Effector memory CD8-positive, alpha-beta T cell (primary cell): ENCODE measurements around the gene RFWD3.

Experiments
- ATAC-seq: fragments of 150-1000 bp; cut with Tn5 transposase; replicated peaks from 2 replicates; pipeline ENCODE4 v1.10.0; 2021; ENCODE audit warnings: mild to moderate bottlenecking, moderate library complexity
- DNase-seq, 3 experiments: peaks; one replicate each; pipeline ENCODE4 v3.0.0; 2021
- H3K27ac Mint-ChIP-seq, 2 donors: one replicate each; pipeline ENCODE4 v1.8.0; 2022; ENCODE audit warnings: mild to moderate bottlenecking in 2 of 2, mixed read lengths in 2 of 2, moderate library complexity in 2 of 2
- H3K27me3 Mint-ChIP-seq, 2 donors: one replicate each; pipeline ENCODE4 v1.8.0; 2022; ENCODE audit warnings: mixed read lengths in 2 of 2
- H3K36me3 Mint-ChIP-seq: one replicate; pipeline ENCODE4 v1.8.0; 2022; ENCODE audit warnings: mild to moderate bottlenecking, moderate library complexity, mixed read lengths; ENCODE audit not compliant: insufficient read depth
- H3K4me1 Mint-ChIP-seq, 2 donors: one replicate each; pipeline ENCODE4 v1.8.0; 2022; ENCODE audit warnings: low read depth in 2 of 2, mixed read lengths in 2 of 2
- H3K4me3 Mint-ChIP-seq, 2 donors: one replicate each; pipeline ENCODE4 v1.8.0; 2022; ENCODE audit warnings: mild to moderate bottlenecking in 2 of 2, mixed read lengths in 2 of 2, moderate library complexity in 2 of 2
- H3K9me3 Mint-ChIP-seq, 2 donors: one replicate each; pipeline ENCODE4 v1.8.0; 2022; ENCODE audit warnings: mixed read lengths in 2 of 2

RFWD3 gene

DNA sequence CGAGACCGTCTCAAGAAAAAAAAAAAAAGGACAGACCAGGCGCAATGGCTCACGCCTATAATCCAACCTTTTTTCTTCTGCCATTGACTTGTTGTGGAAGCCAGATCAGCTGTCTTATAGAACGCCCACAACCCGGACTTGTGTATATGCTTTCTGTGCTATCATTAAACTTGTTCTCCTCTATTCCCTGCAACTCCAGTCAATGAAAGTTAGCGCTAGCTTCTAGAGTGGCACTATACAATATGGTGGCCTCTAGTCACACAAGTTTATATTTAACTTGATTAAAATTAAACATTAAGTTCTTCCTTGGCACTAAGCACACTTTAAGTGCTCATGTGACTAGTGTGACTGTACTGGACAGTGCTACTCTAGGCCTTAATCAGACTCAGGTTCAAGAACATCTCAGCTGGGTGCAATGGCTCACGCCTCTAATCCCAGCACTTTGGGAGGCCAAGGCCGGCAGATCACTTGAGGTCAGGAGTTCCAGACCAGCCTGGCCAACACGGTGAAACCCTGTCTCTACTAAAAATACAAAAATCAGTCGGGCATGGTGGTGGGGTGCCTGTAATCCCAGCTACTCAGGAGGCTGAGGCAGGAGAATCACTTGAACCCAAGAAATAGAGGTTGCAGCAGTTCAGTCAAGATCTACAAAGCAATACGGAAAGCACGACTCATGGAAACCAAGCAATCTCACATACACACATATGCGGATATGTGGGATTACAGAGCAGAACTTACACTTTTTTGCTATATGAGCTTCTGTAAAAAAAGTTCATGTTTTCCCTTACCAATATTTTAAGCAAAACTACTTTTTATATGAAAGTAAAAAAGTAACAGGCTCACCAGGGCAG, 41.0 kb downstream of the RFWD3 start:
- Mint-ChIP-seq H3K27ac (peak overlapping the region; percentile 6 to 44), H3K36me3 (peaks cover 81% of the 10 kb centered on the region), H3K4me1 (peaks cover 6 to 10% of the 10 kb centered on the region in 2 donors), H3K9me3 (no peaks in the 10 kb centered on the region), H3K4me3 (no peak overlapping the region), H3K27me3 (no peaks in the 10 kb centered on the region)
- no peak for ATAC-seq
- DNase-seq = no peak

DNA sequence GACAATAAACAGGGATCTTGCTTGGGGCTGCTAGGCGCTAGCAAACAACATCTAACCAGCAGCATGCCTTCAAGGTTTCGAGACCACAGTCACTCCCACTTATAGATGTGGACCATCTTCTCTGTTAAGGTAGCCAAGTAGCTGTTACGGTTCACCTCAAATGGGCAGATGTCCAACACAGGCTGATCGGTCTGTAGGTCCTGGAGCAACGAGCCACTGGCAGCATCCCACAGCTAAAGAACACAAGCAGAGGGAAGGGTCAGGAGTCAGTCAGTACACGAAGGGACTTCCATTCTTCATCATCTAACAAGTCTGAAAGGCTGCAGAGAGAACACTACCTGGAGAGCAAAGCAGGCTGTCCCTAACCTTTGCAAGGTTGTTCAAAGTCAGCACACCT, 42.8 kb downstream of the RFWD3 start:
- Mint-ChIP-seq H3K9me3 (no peaks in the 10 kb centered on the region), H3K4me1 (peaks cover 6 to 10% of the 10 kb centered on the region in 2 donors), H3K27me3 (no peaks in the 10 kb centered on the region), H3K36me3 (peaks cover 73% of the 10 kb centered on the region), H3K27ac (no peak overlapping the region), H3K4me3 (no peak overlapping the region)
- ATAC-seq (no peak), DNase-seq (no peak)

DNA sequence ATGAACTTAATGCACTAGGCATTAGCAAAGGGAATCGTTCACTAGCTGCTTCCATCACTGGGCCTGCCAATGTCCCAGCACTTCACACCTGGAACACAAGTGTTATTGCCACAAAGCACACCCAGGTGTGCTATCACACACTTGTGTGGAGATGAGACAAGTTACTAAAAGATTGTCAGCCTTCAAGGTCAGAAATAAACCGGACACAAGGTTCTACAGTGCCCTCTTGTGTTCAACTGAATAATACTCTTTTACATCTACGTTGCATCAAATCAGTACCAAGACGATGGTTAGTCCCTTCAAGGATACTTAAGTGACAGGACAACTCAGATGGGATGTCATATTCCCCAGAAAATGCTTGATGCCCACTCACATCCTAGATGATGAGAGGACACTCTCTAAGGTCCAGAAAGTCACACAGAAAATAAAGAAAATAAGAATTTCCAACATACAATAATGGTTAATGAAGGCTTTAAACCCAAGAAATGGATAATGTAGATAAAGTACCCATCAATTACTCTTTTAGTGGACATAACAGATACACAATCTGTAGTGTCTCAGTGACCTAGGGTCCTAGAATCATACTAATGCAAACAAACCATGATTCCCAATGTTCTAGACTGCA, 43.4 kb downstream of the RFWD3 start:
- Mint-ChIP-seq H3K4me3 (no peak overlapping the region), H3K4me1 (peaks cover 6 to 10% of the 10 kb centered on the region in 2 donors), H3K9me3 (no peaks in the 10 kb centered on the region), H3K27me3 (no peaks in the 10 kb centered on the region), H3K36me3 (peaks cover 68% of the 10 kb centered on the region), H3K27ac (peak overlapping the region in 1 of 2 donors; percentile 50)
- DNase-seq = peak in 1 of 3 experiments; percentile 11
- peak; percentile 65 for ATAC-seq

DNA sequence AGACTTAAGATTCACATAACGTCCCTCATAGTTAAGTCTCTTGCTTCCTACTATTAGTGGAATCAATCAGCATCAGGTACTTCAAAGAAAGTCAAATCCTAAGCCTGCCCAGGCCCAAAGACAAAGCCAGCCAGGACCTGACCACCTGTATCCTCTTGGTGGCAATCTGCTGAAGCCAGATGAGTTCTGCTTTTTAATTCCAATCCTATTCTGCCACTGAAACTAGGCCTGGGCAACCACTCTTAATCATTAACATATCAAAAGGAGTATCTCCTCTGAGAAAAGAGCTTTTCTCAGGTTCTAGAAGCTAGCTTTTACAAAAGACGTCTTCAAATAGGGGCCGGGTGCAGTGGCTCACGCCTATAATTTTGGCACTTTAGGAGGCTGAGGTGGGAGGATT, 44.7 kb downstream of the RFWD3 start:
- H3K9me3 Mint-ChIP-seq = no peaks in the 10 kb centered on the region
- DNase-seq (no peak), ATAC-seq (no peak)
- H3K4me1 Mint-ChIP-seq = peaks cover 6% of the 10 kb centered on the region in 2 donors
- H3K36me3 Mint-ChIP-seq = peaks cover 56% of the 10 kb centered on the region
- no peak overlapping the region for H3K27ac Mint-ChIP-seq
- H3K4me3 Mint-ChIP-seq = no peak overlapping the region
- no peaks in the 10 kb centered on the region for H3K27me3 Mint-ChIP-seq

DNA sequence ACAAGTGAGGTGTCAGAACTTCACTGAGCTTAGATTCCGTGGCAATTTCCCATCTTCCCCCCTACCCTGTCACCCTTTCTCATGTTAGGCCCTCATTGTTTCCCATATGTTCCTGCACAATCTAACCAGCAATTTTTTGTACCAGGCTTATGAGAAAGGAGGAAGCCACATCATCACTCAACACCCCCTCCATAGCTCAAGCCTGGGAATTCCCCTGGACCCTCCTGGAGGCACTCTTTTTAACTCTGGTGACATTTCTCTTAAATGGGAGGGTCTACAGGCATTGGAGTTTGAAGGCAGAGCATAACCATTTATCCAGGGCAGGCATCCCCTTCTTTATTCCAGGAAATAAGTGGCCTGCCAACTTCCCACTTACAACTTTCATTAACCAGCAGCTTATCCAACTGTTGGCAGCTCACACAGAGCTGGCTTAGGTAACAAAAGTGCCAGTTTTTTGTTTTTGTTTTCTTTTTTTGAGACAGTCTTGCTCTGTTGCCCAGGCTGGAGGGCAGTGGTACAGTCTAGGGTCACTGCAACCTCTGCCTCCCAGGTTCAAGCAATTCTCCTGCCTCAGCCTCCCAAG, 49.4 kb downstream of the RFWD3 start:
- ATAC-seq (no peak), DNase-seq (no peak)
- H3K9me3 Mint-ChIP-seq = no peaks in the 10 kb centered on the region
- peak overlapping the region in 1 of 2 donors; percentile 31 for H3K27ac Mint-ChIP-seq
- H3K36me3 Mint-ChIP-seq = peaks cover 22% of the 10 kb centered on the region
- H3K27me3 Mint-ChIP-seq = no peaks in the 10 kb centered on the region
- H3K4me3 Mint-ChIP-seq = no peak overlapping the region
- no peaks in the 10 kb centered on the region for H3K4me1 Mint-ChIP-seq

DNA sequence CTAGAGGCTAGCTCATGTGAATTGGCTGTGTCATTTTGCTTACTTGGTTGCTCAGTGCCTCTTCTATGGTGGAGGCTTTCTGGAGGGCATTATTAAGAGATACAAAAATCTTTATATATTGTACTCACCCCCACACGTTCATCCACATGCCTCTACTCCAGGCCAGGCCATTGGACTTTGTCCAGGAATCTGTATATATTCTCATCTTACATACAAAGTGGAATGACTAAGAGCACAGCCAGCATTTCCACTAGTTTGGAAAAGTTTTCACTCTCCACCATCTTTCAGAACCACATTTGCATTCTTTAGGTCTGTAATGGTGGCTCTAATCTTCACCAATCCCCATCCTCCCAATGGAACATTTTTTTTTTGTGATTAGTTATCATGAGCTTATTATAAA, 55.0 kb downstream of the RFWD3 start:
- Mint-ChIP-seq H3K27me3 (no peaks in the 10 kb centered on the region), H3K4me1 (peaks cover 4 to 13% of the 10 kb centered on the region in 2 donors), H3K27ac (peak overlapping the region in 1 of 2 donors; percentile 44), H3K9me3 (no peaks in the 10 kb centered on the region), H3K36me3 (peaks cover 12% of the 10 kb centered on the region), H3K4me3 (no peak overlapping the region)
- DNase-seq (no peak), ATAC-seq (no peak)

DNA sequence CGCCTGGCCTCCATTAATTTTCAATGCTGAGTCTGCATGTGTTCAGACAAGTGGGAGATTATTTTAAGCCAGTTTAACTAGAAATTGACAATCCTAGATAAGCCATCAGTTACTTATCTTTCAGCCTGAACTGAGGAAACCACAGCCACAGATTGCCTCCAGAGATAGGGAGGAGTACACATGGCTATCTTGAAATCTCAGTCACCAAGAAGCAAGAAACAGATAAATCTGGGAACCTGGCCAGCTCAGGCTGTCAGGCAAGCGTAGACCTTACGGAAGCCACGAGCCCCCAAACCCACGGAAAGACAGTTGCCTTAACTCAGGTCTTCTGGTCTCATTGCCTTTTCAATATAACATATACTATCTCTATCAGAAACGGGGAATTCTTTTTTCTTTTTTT, 57.7 kb downstream of the RFWD3 start:
- peaks cover 28 to 31% of the 10 kb centered on the region in 2 donors for H3K4me1 Mint-ChIP-seq
- H3K27me3 Mint-ChIP-seq = no peaks in the 10 kb centered on the region
- peak overlapping the region; percentile 22 to 59 for H3K4me3 Mint-ChIP-seq
- H3K27ac Mint-ChIP-seq = peak overlapping the region in 1 of 2 donors; percentile 53
- no peaks in the 10 kb centered on the region for H3K9me3 Mint-ChIP-seq
- DNase-seq (peak; percentile 15 to 41 (median 36)), ATAC-seq (peak; percentile 30)
- peaks cover 19% of the 10 kb centered on the region for H3K36me3 Mint-ChIP-seq

DNA sequence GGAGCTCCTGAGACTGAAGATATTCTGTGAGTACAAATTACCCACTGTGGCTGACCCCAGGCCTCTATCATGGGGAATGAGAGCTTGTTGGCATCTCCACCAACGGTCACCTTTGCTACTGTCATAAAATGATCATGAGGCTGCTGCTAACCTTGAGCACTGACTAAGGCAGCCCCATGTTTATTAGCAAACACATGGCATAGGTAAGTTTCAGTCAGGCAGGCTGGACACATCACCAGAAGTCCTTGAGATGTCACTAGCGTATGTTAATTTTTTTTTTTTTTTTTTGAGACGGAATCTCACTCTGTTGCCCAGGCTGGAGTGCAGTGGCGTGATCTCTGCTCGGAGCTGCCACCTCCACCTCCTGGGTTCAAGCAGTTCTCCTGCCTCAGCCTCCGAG, 58.3 kb downstream of the RFWD3 start:
- Mint-ChIP-seq H3K27ac (no peak overlapping the region), H3K27me3 (no peaks in the 10 kb centered on the region), H3K4me1 (peaks cover 34 to 36% of the 10 kb centered on the region in 2 donors), H3K4me3 (peak overlapping the region; percentile 22 to 59), H3K9me3 (no peaks in the 10 kb centered on the region), H3K36me3 (peaks cover 23% of the 10 kb centered on the region)
- ATAC-seq (no peak), DNase-seq (no peak)

DNA sequence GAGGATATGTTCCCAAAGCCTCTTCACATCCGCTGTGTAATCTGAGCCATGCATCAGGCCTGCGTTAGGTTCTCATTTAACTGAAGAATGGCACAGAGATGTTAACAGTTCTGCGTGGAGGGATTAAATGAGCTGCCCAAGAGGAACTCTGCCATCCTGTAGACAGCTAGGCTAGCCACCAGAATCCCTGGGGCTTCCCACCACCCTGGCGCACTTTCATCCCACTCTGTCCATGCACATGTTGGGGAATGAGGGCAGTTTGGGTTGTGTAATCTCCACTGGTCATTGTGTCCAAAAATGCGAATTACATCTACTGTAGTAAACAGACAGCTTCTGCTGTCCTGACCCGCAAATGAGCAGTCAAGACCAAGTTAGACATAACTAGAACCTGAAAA, 58.7 kb downstream of the RFWD3 start:
- H3K36me3 Mint-ChIP-seq = peaks cover 23% of the 10 kb centered on the region
- peaks cover 36 to 37% of the 10 kb centered on the region in 2 donors for H3K4me1 Mint-ChIP-seq
- peak overlapping the region; percentile 10 to 97 for H3K4me3 Mint-ChIP-seq
- ATAC-seq = no peak
- no peaks in the 10 kb centered on the region for H3K27me3 Mint-ChIP-seq
- peak overlapping the region in 1 of 2 donors; percentile 97 for H3K27ac Mint-ChIP-seq
- no peak for DNase-seq
- no peaks in the 10 kb centered on the region for H3K9me3 Mint-ChIP-seq

DNA sequence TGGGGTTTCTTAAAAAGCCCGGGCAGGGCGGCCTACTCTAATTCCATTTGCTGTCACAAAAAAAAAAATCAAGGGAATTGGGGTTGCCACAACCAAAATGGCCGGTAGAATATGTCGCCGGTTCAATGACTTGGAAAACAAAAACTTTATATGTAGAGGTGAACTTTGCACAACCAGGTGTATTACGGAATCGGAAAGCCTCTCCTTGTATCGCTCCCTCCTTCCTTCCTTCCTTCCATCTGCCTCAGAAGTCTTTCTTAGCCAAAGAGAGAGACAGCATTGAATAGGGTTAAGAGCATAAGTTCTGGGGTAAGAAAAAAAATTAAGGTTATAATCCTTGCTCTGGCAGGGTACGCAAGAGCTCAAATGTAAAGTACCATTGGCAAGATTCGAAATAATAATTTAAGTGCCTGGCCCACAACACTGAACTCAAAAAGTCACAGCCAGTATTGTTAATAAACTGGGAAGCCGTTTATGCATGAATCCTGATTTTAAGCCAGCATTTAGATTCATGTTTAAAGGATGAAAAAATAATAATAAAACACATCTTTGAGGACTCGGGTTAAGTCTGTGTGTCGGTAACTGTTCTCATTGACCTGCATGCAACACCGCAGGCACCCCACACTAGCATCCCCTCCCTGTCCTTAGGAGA, 59.2 kb downstream of the RFWD3 start:
- no peaks in the 10 kb centered on the region for H3K27me3 Mint-ChIP-seq
- no peak for ATAC-seq
- peaks cover 40 to 42% of the 10 kb centered on the region in 2 donors for H3K4me1 Mint-ChIP-seq
- no peak for DNase-seq
- H3K36me3 Mint-ChIP-seq = peaks cover 25% of the 10 kb centered on the region
- no peaks in the 10 kb centered on the region for H3K9me3 Mint-ChIP-seq
- H3K27ac Mint-ChIP-seq = peak overlapping the region; percentile 95 to 97
- peak overlapping the region; percentile 97 to 99 for H3K4me3 Mint-ChIP-seq

DNA sequence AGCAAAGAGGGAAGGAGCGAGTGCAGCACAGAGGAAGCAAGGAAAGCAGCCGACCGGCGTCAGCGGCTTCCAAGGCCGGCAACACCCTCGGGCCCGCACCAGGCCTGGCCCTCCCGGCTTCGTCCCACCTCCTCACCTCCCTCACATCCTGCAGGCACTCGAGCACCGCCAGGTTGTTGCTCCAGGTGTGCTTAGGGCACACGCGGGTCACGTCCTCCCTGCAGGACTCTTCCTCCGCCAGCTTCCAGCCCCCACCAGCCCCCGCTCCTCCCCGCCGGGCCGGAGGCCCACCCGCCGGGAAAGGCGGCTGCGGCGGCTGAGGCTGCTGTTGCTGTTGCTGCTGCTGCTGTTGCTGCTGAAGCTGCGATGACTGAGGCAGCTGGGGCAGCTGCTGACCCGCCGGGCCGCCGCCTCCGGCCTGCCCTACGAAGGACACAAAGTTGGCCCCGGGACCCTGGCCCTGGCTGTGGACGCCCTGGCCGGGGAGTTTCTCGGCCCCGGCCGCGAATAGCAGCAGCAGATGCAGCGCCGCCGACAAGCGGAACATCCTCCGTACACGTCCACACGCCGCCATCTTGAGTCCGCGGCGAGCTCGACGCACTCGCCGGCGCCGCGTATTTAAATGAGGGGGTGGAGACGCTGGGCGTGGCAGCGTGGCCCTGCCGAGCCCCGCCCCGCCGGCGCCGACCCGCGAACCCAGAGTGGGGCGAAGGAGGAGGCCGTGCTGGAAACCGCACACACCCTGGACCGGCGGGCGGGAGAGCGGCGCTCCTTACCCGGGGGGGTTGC, 60.0 kb downstream of the RFWD3 start, which contains the start of gene GLG1:
Gene GLG1 (minus strand): TSS at position 594 of the 789 bp plus-strand sequence. CDS start 20 bp downstream, at position 574.
- Mint-ChIP-seq H3K9me3 (no peaks in the 10 kb centered on the region), H3K4me3 (peak within 1 kb of the TSS; percentile 97 to 99), H3K27me3 (no peaks in the 10 kb centered on the region), H3K36me3 (peaks cover 24% of the 10 kb centered on the region), H3K27ac (peak within 1 kb of the TSS; percentile 95 to 97), H3K4me1 (peaks cover 42 to 44% of the 10 kb centered on the region in 2 donors)
- ATAC-seq = peak; percentile 91
- DNase-seq = peak; percentile 88 to 90 (median 89)

DNA sequence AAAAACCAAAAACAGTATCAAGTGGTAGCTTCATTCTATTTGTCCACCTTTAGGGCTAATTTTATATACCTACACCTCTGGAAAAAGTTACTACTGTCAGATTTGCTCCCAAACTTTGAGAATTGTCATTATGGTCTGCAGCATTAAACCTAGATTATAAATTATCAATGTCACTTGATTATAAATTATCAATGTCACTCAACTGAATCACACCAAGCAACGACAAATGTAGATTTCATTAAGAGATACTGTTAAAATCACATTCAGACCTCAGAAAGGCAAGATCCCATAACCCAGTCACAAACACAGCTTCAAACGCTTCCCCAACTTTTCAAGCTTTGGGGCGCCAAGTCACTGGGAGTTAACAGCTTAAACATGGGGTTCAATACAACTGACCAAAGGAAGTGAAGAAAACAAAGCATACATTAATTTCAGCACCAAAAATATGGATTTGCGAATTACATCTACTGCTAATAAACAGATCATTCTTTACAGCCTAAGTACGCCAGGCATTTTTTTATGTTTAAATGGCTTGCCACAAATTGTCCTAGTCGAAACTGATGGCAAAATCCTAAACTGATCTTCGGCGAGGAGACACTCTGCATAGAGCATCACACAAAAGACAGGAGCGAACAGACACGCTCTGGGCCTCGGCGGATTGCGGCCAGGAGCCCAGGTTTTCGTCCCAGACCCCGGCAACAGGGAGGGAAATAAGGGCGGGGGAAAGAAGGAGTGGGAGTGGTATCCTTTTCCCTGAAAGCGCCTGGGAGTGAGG, 60.7 kb downstream of the RFWD3 start:
- no peaks in the 10 kb centered on the region for H3K27me3 Mint-ChIP-seq
- peaks cover 44 to 49% of the 10 kb centered on the region in 2 donors for H3K4me1 Mint-ChIP-seq
- H3K36me3 Mint-ChIP-seq = peaks cover 24% of the 10 kb centered on the region
- H3K9me3 Mint-ChIP-seq = no peaks in the 10 kb centered on the region
- H3K27ac Mint-ChIP-seq = peak overlapping the region; percentile 95 to 97
- no peak for DNase-seq
- no peak for ATAC-seq
- H3K4me3 Mint-ChIP-seq = peak overlapping the region; percentile 97 to 99
